Fibroblast of the aortic adventitia (primary cell): ENCODE data around the gene TOX4. TPM values are rescaled to one million over a fixed set of nuclear protein-coding genes. Genes with fewer than 3 reads are reported as not detected.

Experiments
- DNase-seq: peaks from one replicate; pipeline ENCODE4 v3.0.0-alpha.2; 2010; ENCODE audit warnings: low read depth
- H3K4me3 ChIP-seq: 2 replicates; pipeline ENCODE4 v1.5.1; 2011; ENCODE audit warnings: low read depth, mild to moderate bottlenecking, control low read depth, low read length, moderate library complexity
- total RNA-seq: library from RNA; depleted of rRNA; stranded (reverse); fragments of >200 nt; gene quantifications from 2 replicates; pipeline ENCODE4 v1.2.3, GENCODE V29; 2012; ENCODE audit warnings: low replicate concordance
- TF ChIP-seq, protein P1 (sequence below): IDR thresholded peaks from 2 replicates; pipeline ENCODE4 v1.5.1; 2011; ENCODE audit warnings: mild to moderate bottlenecking, low read length, control low read depth, inconsistent platforms; ENCODE audit not compliant: insufficient read depth

Gene TOX4
- total RNA-seq, 1 donor: 37.2 TPM

GRCh38 chr14:21503376-21503775 lies 26.4 kb downstream of the TOX4 start:
- TF ChIP-seq, protein P1, sequence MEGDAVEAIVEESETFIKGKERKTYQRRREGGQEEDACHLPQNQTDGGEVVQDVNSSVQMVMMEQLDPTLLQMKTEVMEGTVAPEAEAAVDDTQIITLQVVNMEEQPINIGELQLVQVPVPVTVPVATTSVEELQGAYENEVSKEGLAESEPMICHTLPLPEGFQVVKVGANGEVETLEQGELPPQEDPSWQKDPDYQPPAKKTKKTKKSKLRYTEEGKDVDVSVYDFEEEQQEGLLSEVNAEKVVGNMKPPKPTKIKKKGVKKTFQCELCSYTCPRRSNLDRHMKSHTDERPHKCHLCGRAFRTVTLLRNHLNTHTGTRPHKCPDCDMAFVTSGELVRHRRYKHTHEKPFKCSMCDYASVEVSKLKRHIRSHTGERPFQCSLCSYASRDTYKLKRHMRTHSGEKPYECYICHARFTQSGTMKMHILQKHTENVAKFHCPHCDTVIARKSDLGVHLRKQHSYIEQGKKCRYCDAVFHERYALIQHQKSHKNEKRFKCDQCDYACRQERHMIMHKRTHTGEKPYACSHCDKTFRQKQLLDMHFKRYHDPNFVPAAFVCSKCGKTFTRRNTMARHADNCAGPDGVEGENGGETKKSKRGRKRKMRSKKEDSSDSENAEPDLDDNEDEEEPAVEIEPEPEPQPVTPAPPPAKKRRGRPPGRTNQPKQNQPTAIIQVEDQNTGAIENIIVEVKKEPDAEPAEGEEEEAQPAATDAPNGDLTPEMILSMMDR: no peak
- H3K4me3 ChIP-seq: no peak overlapping the region
- DNase-seq: no peak

DNA sequence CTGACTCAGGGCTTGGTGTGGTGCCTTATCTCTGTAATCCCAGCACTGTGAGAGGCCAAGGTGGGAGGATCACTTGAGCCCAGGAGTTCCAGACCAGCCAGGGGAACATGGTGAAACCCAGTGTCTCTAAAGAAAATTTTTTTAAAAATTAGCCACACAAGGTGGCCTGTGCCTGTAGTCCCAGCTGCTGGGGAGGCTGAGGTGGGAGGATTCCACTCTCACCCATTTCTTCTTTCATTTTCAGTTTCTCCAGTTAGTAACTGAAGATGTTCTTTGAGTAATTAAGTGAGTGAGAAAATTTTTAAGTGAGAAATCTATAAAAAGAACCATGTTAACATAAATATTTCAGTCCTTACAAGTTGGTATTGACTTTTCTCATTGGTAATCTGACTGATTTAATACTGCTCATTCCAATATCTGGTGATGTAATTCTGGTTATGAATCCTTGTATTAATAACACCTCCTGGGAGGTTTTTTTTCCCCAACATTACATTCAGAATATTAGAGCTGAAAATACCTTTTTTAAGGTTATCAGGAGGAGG lies 28.1 kb downstream of the TOX4 start:
- no peak for DNase-seq
- TF ChIP-seq, protein P1: no peak

GRCh38 chr14:21506557-21506956 lies 29.6 kb downstream of the TOX4 start:
- H3K4me3 ChIP-seq: no peak overlapping the region
- no peak for DNase-seq
- TF ChIP-seq, protein P1: no peak

More for the DNA sequence above, 28.1 kb downstream of the TOX4 start:
- no peak overlapping the region for H3K4me3 ChIP-seq

GRCh38 chr14:21509432-21510143 lies 32.6 kb downstream of the TOX4 start:
- H3K4me3 ChIP-seq: peak overlapping the region; percentile 96
- TF ChIP-seq, protein P1: no peak
- DNase-seq: no peak

DNA sequence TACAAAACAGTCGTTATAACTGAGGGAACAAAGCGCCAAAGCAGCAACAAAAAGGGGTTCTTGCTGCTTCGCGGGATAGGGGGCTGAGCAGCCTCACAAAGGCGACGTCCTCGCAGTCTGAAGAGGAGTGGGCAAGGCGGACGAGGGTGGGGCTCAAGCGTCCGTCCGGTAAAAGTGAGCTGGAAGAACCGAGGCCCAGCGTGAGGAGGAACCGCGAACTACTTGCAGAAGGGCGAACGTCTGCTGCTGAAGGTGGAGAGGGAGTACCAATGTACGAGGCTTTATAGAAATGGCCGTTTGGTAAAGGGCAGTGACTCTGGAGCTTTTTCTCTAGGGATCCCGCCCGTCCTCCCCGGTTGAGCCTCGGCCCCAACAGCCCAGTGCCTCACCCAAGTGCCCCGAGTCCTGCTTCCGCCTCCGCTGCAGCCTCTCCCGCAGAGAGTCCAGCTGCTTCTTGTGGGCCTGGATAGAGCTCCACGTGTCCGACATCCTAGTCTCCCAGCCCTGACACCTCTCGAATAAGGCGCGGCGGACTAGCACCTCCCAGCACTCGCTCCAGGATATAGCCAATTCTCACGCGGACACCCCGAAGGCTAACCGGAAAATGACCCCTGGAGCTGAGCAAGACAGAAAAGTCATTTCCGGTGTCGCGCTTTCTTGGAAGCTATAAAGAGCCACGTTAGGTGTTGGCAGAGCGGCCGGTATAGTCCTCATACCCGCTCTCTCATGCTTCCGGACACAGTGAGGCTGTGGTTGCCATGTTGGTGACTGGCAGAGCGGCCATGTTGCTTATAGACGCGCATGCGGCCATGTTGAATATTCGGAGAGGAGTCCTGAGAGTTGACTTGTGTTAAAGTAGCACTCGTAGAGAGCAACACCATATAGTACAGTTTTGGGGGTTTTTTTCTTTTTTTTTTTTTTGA lies 34.0 kb downstream of the TOX4 start, which contains the start of gene METTL3:
Gene METTL3 (minus strand): TSS at position 606 of the 923 bp plus-strand sequence. CDS start 117 bp downstream, at position 489.
- H3K4me3 ChIP-seq: peak within 1 kb of the TSS; percentile 96
- TF ChIP-seq, protein P1: no peak
- peak; percentile 99 for DNase-seq

DNA sequence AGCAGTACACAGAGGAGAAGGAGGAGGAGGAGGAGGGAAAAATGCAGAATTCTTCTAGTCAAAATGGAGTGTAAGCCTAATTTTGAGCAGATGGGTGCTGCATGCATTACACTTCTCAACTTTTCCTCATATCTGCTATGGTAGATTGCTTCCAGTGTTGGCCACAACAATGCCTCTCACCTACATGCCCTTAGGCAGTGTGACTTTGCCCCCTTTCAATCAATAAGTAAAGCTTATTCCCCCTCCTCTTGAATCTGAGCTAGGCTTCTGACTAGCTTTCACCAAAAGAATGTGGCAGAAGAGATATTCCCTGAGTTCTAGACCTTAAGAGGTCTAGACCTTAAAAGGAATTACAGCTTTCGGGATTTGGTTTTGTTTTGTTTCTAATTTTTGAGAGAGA lies 37.3 kb downstream of the TOX4 start:
- TF ChIP-seq, protein P1: no peak
- no peak overlapping the region for H3K4me3 ChIP-seq
- DNase-seq: no peak
